HFFc6 (cell line): ENCODE results near the gene SH3BGRL3. TPM values are rescaled to one million over a fixed set of nuclear protein-coding genes. Genes with fewer than 3 reads are reported as not detected.
"Not testable (repeated sequence)": the region's sequence is repeated elsewhere in the genome, so short reads cannot be mapped to it uniquely, and the experiment has no call there.

Source experiments
- DNase-seq: peaks from one replicate; pipeline ENCODE4 v3.0.0-alpha.2; 2018
- H3K27ac Mint-ChIP-seq: 2 replicates; pipeline ENCODE4 v1.8.0; 2020; ENCODE audit warnings: mild to moderate bottlenecking, mixed read lengths
- H3K27me3 Mint-ChIP-seq: 2 replicates; pipeline ENCODE4 v1.8.0; 2021; ENCODE audit warnings: mild to moderate bottlenecking, moderate library complexity, mixed read lengths; ENCODE audit not compliant: insufficient read depth
- H3K36me3 Mint-ChIP-seq: 2 replicates; pipeline ENCODE4 v1.8.0; 2021; ENCODE audit warnings: low read depth, mixed read lengths
- H3K4me1 Mint-ChIP-seq: 2 replicates; pipeline ENCODE4 v1.8.0; 2020; ENCODE audit warnings: low read depth, mixed read lengths
- H3K4me3 Mint-ChIP-seq: 2 replicates; pipeline ENCODE4 v1.8.0; 2020; ENCODE audit warnings: mild to moderate bottlenecking, moderate library complexity, mixed read lengths
- H3K9me3 Mint-ChIP-seq: 2 replicates; pipeline ENCODE4 v1.8.0; 2020; ENCODE audit warnings: mild to moderate bottlenecking, mixed read lengths
- long read RNA-seq: library from polyadenylated mRNA; unstranded; transcript quantifications from one replicate; pipeline ENCODE4 v2.0.0, GENCODE V29; 2019
- total RNA-seq, 6 experiments: library from RNA; stranded (reverse); fragmentation: NEBNext Ultra II Directional; extraction: Animal tissue kit (Norgen Biotek cat#: 25700); gene quantifications; 2 replicates in 1 of 6; 3 replicates in 5 of 6; pipeline ENCODE4 v1.2.3, GENCODE V29; 2021
- TF ChIP-seq, protein P1 (sequence below): fragments of 200-600 bp; sonication (generic); IDR thresholded peaks from 2 replicates; pipeline ENCODE4 v1.5.0; 2021; ENCODE audit warnings: antibody characterized with exemption, mild to moderate bottlenecking

SH3BGRL3 gene
- total RNA-seq: 100 to 1,000 TPM; 731 to 914 (median 779) TPM
- long read RNA-seq, transcript SH3BGRL3-201 (3 exons, 1,661 nt): major isoform, 955 of 1,017 reads
- long read RNA-seq, transcript SH3BGRL3-202 (2 exons, 768 nt): minor isoform, 12 of 1,017 reads
- long read RNA-seq, partial matches to known transcripts: 38 of 1,017 reads
- long read RNA-seq, other reads (novel, unspliced or antisense): 12 of 1,017 reads

DNA sequence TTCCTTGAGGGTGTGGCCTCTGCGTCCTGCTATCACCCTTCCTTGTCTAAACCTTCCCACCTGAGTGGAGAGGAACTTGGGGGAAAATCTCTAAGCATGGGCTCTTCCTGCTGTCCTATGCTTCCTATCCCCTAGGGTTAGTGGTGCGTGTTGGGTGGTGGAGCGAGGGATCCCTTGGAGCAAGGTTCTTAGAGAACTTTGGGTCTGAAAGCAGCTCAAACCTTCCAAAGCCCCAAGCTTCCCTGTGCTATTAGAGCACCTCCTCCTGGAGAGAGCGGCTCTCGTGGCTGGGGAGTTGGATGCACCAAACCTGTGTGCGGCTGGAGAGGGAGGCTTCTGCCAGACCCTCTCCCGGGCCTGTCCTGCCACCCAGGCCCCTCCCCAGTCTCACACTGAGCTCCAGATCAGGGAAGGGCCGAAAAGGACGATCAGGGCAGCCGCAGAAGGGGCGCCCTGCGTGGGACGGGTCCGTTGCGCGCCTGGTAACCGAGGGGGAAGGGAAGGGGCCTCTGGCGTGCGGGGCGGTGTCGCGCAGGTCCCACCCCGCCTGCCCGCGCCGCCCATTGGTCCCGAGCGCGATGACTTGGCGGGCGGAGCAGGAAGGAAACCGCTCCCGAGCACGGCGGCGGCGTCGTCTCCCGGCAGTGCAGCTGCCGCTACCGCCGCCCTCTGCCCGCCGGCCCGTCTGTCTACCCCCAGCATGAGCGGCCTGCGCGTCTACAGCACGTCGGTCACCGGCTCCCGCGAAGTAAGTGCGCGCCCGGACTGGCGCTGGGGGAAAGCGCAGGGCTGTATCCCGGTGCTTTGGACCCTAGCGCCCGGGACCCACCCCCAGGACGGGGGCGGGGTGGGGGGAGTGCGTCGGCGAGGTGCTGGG is at the start of gene SH3BGRL3:
SH3BGRL3 (plus strand) TSS at position 631 of the 877 bp plus-strand sequence; CDS start at position 701, 70 bp downstream.
- peak within 1 kb of the TSS; percentile 97 for H3K27ac Mint-ChIP-seq
- TF ChIP-seq, protein P1, sequence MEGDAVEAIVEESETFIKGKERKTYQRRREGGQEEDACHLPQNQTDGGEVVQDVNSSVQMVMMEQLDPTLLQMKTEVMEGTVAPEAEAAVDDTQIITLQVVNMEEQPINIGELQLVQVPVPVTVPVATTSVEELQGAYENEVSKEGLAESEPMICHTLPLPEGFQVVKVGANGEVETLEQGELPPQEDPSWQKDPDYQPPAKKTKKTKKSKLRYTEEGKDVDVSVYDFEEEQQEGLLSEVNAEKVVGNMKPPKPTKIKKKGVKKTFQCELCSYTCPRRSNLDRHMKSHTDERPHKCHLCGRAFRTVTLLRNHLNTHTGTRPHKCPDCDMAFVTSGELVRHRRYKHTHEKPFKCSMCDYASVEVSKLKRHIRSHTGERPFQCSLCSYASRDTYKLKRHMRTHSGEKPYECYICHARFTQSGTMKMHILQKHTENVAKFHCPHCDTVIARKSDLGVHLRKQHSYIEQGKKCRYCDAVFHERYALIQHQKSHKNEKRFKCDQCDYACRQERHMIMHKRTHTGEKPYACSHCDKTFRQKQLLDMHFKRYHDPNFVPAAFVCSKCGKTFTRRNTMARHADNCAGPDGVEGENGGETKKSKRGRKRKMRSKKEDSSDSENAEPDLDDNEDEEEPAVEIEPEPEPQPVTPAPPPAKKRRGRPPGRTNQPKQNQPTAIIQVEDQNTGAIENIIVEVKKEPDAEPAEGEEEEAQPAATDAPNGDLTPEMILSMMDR: peak; percentile 67
- peaks cover 3% of the 10 kb centered on the region for H3K27me3 Mint-ChIP-seq
- DNase-seq: peak; percentile 68
- no peaks in the 10 kb centered on the region for H3K9me3 Mint-ChIP-seq
- peaks cover 30% of the 10 kb centered on the region for H3K36me3 Mint-ChIP-seq
- peaks cover 90% of the 10 kb centered on the region for H3K4me1 Mint-ChIP-seq
- H3K4me3 Mint-ChIP-seq: peak within 1 kb of the TSS; percentile 93

DNA sequence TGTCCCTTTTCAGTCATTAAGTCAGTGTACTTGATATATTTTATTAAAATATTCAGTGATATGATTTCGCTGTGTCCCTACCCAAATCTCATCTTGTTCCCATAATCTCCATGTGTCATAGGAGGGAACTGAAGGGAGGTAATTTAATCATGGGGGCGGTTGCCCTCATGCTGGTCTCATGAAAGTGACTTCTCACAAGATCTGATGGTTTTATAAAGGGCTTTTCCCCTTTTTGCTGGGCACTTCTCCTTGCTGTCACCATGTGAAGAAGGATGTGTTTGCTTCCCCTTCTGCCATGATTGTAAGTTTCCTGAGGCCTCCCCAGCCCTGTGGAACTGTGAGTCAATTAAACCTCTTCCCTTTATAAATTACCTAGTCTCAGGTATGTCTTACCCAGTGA is 49.2 kb upstream of the SH3BGRL3 start:
- not testable (repeated sequence) for H3K36me3 Mint-ChIP-seq, DNase-seq, H3K27ac Mint-ChIP-seq, H3K4me3 Mint-ChIP-seq, H3K9me3 Mint-ChIP-seq
- peaks cover 21% of the 10 kb centered on the region for H3K27me3 Mint-ChIP-seq
- peaks cover 20% of the 10 kb centered on the region for H3K4me1 Mint-ChIP-seq

DNA sequence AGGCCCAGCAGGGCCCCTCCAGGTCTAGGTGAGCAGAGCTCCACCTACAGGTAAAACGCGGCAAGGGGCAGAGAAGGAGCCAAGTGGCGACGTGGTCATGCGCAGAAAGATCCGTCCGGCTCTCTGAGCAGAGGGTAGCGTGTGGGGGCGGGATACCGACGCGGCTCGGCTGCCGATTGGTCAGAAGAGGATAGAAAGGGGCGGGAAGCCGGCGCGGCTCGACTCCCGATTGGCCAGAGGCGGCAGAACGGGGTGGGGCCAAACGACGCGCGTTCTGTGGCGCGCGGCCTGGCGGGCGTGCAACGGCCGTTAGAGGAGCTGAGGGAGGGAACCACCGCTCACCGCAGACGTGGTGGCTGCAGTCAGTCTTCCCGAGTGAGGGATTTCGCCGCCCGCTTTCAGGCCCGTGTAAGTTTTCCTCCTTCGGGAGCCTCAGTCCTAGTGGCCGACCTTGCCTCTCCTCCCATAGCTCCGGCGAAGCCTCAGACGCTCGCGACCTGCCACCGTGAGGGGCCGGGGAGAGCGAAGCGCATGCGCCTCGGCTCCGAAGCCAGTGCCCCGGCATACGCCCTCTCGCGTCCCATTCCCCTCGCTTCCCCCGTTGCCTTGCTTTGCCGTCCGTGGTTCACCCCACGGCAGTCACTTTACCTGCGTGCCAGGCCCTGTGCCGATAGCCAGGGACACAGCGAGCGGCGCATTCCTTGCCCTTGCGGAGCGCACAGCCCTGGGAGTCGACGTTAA is 45.8 kb upstream of the SH3BGRL3 start, which contains the start of gene CEP85:
CEP85 (plus strand) TSS at position 298 of the 741 bp plus-strand sequence. CDS start 5,584 bp downstream, outside the sequence.
- TF ChIP-seq, protein P1: peak; percentile 86
- peak; percentile 96 for DNase-seq
- Mint-ChIP-seq H3K4me1 (peaks cover 37% of the 10 kb centered on the region), H3K27ac (peak within 1 kb of the TSS; percentile 92), H3K4me3 (peak within 1 kb of the TSS; percentile 97), H3K27me3 (peaks cover 4% of the 10 kb centered on the region), H3K9me3 (no peaks in the 10 kb centered on the region), H3K36me3 (peaks cover 5% of the 10 kb centered on the region; the same call in 1 of the 2 replicates)

DNA sequence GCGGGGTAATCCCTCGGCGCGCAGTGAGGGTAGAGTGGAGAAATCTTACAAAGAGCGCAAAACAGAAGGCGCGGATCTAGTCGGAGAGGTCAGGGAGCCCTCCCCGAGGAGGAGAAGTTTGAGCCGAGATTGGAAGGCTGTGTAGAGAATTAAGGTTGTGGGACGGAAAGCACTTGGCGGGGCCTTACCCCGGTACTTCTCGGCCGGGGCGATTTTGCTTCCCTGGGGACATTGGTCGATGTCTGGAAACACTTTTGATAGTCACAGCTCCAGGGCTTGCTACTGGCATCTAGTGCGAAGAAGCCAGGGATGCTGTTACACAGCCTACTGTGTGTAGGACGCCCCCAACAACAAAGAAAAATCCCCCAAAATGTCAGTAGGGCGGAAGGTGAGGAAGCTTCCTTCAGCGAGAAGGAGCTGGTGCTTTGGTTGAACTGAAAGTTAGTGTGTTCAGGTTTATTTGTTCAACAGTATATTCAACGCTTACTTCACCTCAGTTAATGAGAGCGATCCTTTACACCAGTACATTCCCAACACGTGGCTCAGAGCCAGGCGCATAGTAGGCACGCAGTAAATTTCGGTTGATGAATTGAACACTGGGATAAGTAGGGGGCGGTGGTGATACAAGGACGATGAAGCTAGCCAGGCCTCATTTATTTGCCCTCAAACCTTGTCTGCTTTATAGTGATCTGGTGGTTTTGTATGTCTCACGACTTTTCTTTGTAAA is 45.1 kb upstream of the SH3BGRL3 start:
- Mint-ChIP-seq H3K4me3 (peak overlapping the region; percentile 97), H3K27me3 (peaks cover 4% of the 10 kb centered on the region), H3K9me3 (no peaks in the 10 kb centered on the region), H3K4me1 (peaks cover 42% of the 10 kb centered on the region), H3K36me3 (peaks cover 5% of the 10 kb centered on the region; the same call in 1 of the 2 replicates), H3K27ac (peak overlapping the region; percentile 92)
- no peak for DNase-seq
- TF ChIP-seq, protein P1: no peak; the same call in 1 of the 2 replicates

DNA sequence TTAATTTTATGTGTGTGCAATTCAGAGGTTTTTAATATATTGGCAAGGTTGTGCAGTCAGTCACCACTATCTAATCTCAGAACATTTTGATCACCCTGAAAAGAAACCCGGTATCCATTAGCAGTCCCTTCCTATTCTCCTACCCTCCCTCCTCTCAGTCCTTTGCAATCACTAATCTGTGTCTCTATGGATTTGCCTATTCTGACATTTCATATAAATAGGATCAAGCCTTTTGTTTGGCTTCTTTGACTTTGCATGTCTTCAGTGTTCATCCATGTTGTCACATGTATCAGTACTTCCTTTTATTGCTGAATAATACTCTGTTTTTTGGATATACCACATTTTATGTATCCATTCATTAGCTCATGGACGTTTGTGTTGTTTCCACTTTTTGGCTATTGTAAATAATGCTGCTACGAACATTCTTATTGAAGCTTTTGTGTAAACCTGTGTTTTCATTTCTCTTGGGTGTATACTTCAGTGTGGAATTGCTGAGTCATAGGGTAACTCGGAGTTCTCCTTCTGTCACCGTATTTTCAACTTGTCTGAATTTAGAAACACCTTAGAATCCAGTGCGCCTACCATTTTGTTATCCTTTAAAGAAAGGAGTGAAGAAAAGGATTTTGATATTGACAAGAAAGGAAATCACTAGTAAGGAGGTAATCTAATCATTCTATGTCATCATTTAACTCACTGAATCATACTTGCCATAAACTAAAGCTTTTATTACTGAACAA is 42.5 kb upstream of the SH3BGRL3 start:
- Mint-ChIP-seq H3K36me3 (peaks cover 5% of the 10 kb centered on the region; the same call in 1 of the 2 replicates), H3K4me1 (peaks cover 46% of the 10 kb centered on the region), H3K27me3 (peaks cover 1% of the 10 kb centered on the region), H3K9me3 (no peaks in the 10 kb centered on the region), H3K4me3 (no peak overlapping the region), H3K27ac (peak overlapping the region; percentile 64)
- DNase-seq: no peak
- TF ChIP-seq, protein P1: no peak
